WTC11 (cell line): ENCODE results near the gene PTPRB.

ENCODE experiments used
- CREB1 ChIP-seq: sonication (generic); formaldehyde crosslinking; IDR thresholded peaks from 2 replicates; pipeline ENCODE4 v1.8.0; 2023; ENCODE audit warnings: mild to moderate bottlenecking, missing genetic modification reagents
- ELF4 ChIP-seq: sonication (generic); formaldehyde crosslinking; IDR thresholded peaks from 2 replicates; pipeline ENCODE4 v1.8.1; 2022; ENCODE audit warnings: low read depth, mild to moderate bottlenecking, moderate library complexity, missing genetic modification reagents
- ESRRA ChIP-seq: sonication (generic); formaldehyde crosslinking; IDR thresholded peaks from 2 replicates; pipeline ENCODE4 v1.8.1; 2022; ENCODE audit warnings: mild to moderate bottlenecking, missing genetic modification reagents, borderline replicate concordance
- MAX ChIP-seq: sonication (generic); formaldehyde crosslinking; IDR thresholded peaks from 2 replicates; pipeline ENCODE4 v1.8.0; 2022; ENCODE audit warnings: mild to moderate bottlenecking, missing genetic modification reagents
- NFE2L1 ChIP-seq: sonication (generic); formaldehyde crosslinking; IDR thresholded peaks from 2 replicates; pipeline ENCODE4 v1.8.1; 2023; ENCODE audit warnings: missing genetic modification reagents
- NR2C2 ChIP-seq: sonication (generic); formaldehyde crosslinking; IDR thresholded peaks from 2 replicates; pipeline ENCODE4 v1.8.0; 2022; ENCODE audit warnings: mild to moderate bottlenecking, missing genetic modification reagents
- NR3C1 ChIP-seq: sonication (generic); formaldehyde crosslinking; conservative IDR thresholded peaks from 2 replicates; pipeline ENCODE4 v1.8.1; 2023; ENCODE audit warnings: low read depth, mild to moderate bottlenecking, missing genetic modification reagents
- SMAD4 ChIP-seq: sonication (generic); formaldehyde crosslinking; IDR thresholded peaks from 2 replicates; pipeline ENCODE4 v1.8.0; 2022; ENCODE audit warnings: mild to moderate bottlenecking, missing genetic modification reagents
- SP1 ChIP-seq: sonication (generic); formaldehyde crosslinking; conservative IDR thresholded peaks from 2 replicates; pipeline ENCODE4 v1.8.1; 2022; ENCODE audit warnings: missing genetic modification reagents
- TF ChIP-seq, protein P1 (sequence below): fragments of 200-600 bp; IDR thresholded peaks from 2 replicates; pipeline ENCODE4 v1.8.0; 2022; ENCODE audit warnings: antibody characterized with exemption
- TF ChIP-seq, protein P2 (sequence below): sonication (generic); formaldehyde crosslinking; IDR thresholded peaks from 2 replicates; pipeline ENCODE4 v1.8.1; 2022; ENCODE audit warnings: missing genetic modification reagents, borderline replicate concordance
- TF ChIP-seq, protein P3 (sequence below): sonication (generic); formaldehyde crosslinking; IDR thresholded peaks from 2 replicates; pipeline ENCODE4 v1.8.1; 2022; ENCODE audit warnings: low read depth, mild to moderate bottlenecking, moderate library complexity, missing genetic modification reagents, borderline replicate concordance
- TF ChIP-seq, protein P4 (sequence below): sonication (generic); formaldehyde crosslinking; IDR thresholded peaks from 2 replicates; pipeline ENCODE4 v1.8.1; 2022; ENCODE audit warnings: low read depth, missing genetic modification reagents, borderline replicate concordance

DNA sequence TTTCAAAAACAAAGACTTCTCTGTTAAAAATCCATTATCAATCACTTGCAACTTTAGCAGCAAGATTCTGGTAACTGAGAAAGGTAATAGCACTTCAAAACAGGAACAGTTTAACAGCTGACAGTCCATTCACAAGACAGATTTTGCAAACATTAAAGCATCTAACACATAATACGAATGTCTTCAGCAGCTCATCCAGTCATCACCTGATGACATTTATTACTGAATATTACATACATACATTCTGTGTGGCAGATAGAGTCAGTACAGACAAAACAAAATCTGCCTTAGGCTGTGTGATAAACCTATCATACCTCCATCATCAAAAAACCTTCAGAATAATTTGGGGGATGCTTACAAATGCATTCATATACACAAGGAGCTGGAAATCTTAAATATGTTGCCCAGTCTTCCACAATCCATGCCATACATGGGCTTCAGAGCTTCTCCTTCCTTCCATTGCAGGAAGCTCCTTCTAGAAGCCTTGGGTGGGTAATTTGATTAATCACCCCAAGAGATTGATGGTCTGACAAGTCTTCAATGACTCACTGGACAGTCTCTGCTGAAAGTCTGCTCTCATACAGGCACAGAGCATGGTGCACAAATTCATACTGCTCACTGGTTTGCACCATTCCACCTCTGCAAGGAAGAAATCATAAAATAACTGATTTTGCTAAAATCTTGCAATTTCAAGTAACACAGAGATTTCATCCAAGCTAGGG is 1.6 kb upstream of the PTPRB start:
- TF ChIP-seq NFE2L1 (CRISPR knock-in tag) (no peak), NR2C2 (CRISPR knock-in tag) (no peak), ELF4 (CRISPR knock-in tag) (no peak), MAX (CRISPR knock-in tag) (no peak), NR3C1 (CRISPR knock-in tag) (no peak), CREB1 (CRISPR knock-in tag) (no peak), SP1 (CRISPR knock-in tag) (no peak), ESRRA (CRISPR knock-in tag) (no peak), SMAD4 (no peak)
- TF ChIP-seq, protein P1, sequence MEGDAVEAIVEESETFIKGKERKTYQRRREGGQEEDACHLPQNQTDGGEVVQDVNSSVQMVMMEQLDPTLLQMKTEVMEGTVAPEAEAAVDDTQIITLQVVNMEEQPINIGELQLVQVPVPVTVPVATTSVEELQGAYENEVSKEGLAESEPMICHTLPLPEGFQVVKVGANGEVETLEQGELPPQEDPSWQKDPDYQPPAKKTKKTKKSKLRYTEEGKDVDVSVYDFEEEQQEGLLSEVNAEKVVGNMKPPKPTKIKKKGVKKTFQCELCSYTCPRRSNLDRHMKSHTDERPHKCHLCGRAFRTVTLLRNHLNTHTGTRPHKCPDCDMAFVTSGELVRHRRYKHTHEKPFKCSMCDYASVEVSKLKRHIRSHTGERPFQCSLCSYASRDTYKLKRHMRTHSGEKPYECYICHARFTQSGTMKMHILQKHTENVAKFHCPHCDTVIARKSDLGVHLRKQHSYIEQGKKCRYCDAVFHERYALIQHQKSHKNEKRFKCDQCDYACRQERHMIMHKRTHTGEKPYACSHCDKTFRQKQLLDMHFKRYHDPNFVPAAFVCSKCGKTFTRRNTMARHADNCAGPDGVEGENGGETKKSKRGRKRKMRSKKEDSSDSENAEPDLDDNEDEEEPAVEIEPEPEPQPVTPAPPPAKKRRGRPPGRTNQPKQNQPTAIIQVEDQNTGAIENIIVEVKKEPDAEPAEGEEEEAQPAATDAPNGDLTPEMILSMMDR = no peak
- TF ChIP-seq, protein P2, sequence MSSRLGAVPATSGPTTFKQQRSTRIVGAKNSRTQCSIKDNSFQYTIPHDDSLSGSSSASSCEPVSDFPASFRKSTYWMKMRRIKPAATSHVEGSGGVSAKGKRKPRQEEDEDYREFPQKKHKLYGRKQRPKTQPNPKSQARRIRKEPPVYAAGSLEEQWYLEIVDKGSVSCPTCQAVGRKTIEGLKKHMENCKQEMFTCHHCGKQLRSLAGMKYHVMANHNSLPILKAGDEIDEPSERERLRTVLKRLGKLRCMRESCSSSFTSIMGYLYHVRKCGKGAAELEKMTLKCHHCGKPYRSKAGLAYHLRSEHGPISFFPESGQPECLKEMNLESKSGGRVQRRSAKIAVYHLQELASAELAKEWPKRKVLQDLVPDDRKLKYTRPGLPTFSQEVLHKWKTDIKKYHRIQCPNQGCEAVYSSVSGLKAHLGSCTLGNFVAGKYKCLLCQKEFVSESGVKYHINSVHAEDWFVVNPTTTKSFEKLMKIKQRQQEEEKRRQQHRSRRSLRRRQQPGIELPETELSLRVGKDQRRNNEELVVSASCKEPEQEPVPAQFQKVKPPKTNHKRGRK (CRISPR knock-in tag) = no peak
- TF ChIP-seq, protein P3, sequence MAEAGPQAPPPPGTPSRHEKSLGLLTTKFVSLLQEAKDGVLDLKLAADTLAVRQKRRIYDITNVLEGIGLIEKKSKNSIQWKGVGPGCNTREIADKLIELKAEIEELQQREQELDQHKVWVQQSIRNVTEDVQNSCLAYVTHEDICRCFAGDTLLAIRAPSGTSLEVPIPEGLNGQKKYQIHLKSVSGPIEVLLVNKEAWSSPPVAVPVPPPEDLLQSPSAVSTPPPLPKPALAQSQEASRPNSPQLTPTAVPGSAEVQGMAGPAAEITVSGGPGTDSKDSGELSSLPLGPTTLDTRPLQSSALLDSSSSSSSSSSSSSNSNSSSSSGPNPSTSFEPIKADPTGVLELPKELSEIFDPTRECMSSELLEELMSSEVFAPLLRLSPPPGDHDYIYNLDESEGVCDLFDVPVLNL (CRISPR knock-in tag) = no peak
- TF ChIP-seq, protein P4, sequence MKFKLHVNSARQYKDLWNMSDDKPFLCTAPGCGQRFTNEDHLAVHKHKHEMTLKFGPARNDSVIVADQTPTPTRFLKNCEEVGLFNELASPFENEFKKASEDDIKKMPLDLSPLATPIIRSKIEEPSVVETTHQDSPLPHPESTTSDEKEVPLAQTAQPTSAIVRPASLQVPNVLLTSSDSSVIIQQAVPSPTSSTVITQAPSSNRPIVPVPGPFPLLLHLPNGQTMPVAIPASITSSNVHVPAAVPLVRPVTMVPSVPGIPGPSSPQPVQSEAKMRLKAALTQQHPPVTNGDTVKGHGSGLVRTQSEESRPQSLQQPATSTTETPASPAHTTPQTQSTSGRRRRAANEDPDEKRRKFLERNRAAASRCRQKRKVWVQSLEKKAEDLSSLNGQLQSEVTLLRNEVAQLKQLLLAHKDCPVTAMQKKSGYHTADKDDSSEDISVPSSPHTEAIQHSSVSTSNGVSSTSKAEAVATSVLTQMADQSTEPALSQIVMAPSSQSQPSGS = no peak
